OCI-LY3 (cell line): Measurements from ENCODE around the gene IRGM.
"Not testable (repeated sequence)": the region's sequence is repeated elsewhere in the genome, so short reads cannot be mapped to it uniquely, and the experiment has no call there.

Experiments
- H2AFZ ChIP-seq: fragments of 200-600, 300-600 bp; shearing (Covaris generic); 2 replicates; pipeline ENCODE4 v1.6.0; 2014; ENCODE audit warnings: antibody characterized with exemption, low read depth, low read length
- H3K27ac ChIP-seq: fragments of 200-600, 300-600 bp; sonication (generic); 2 replicates; pipeline ENCODE4 v1.5.1; 2014; ENCODE audit warnings: mild to moderate bottlenecking, low read length, moderate library complexity, mixed read lengths
- H3K27me3 ChIP-seq: fragments of 200-600, 300-600 bp; sonication (generic); 2 replicates; pipeline ENCODE4 v1.6.1; 2014; ENCODE audit warnings: low read depth, low read length, mixed read lengths
- H3K36me3 ChIP-seq: fragments of 200-600, 300-600 bp; sonication (generic); replicated peaks from 2 replicates; pipeline ENCODE3; 2014; ENCODE audit warnings: low read depth, low read length, mixed read lengths
- H3K4me1 ChIP-seq: fragments of 300-600, 200-600 bp; sonication (generic); 2 replicates; pipeline ENCODE4 v1.6.1; 2014; ENCODE audit warnings: low read length, mixed read lengths
- H3K4me2 ChIP-seq: fragments of 200-600, 300-600 bp; sonication (generic); 2 replicates; pipeline ENCODE4 v1.6.1; 2014; ENCODE audit warnings: low read length, mixed read lengths
- H3K4me3 ChIP-seq: fragments of 300-600, 200-600 bp; sonication (generic); 2 replicates; pipeline ENCODE4 v1.5.1; 2014; ENCODE audit warnings: antibody characterized with exemption, mild to moderate bottlenecking, low read length, moderate library complexity
- H3K79me2 ChIP-seq: fragments of 300-600, 200-600 bp; shearing (Covaris generic); 2 replicates; pipeline ENCODE4 v1.6.1; 2014; ENCODE audit warnings: mild to moderate bottlenecking, low read length, mixed read lengths
- H3K9ac ChIP-seq: fragments of 300-600, 200-600 bp; shearing (Covaris generic); 2 replicates; pipeline ENCODE4 v1.6.0; 2014; ENCODE audit warnings: mild to moderate bottlenecking, low read length, moderate library complexity
- H3K9me3 ChIP-seq: fragments of 200-600, 300-600 bp; shearing (Covaris generic); 2 replicates; pipeline ENCODE4 v1.6.1; 2014; ENCODE audit warnings: low read length, mixed read lengths; ENCODE audit not compliant: insufficient read depth
- H4K20me1 ChIP-seq: fragments of 200-600, 300-600 bp; sonication (generic); 2 replicates; pipeline ENCODE4 v1.6.1; 2016; ENCODE audit warnings: low read length, mixed read lengths; ENCODE audit not compliant: insufficient read depth
- EZH2phosphoT487 ChIP-seq: fragments of 200-600 bp; shearing (Covaris generic); IDR thresholded peaks from 2 replicates; pipeline ENCODE4 v1.6.1; 2018; ENCODE audit warnings: antibody characterized with exemption, mixed run types, low read depth
- TF ChIP-seq, protein P1 (sequence below): fragments of 200-600, 300-600 bp; sonication (generic); IDR thresholded peaks from 2 replicates; pipeline ENCODE4 v1.5.1; 2014; ENCODE audit warnings: antibody characterized with exemption, low read length, low read depth

IRGM gene

DNA sequence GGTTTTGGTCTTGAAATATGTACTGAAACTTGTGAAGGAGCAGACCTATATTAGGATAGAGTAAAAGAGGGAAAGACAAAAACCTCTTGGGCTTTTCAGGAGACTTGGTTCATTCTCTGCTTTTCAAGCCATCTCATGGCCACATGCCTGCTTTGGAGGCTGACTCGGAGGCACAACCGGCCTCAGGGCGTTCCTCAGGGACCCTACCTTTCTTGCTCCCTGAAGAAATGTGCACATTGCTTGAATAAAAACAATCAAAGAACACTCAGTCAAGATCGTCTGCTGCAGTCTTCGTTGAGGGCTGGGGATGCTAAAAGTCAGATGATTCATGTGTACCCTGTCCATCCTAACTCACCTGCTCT, 994 bp downstream of the IRGM start:
- TF ChIP-seq, protein P1, sequence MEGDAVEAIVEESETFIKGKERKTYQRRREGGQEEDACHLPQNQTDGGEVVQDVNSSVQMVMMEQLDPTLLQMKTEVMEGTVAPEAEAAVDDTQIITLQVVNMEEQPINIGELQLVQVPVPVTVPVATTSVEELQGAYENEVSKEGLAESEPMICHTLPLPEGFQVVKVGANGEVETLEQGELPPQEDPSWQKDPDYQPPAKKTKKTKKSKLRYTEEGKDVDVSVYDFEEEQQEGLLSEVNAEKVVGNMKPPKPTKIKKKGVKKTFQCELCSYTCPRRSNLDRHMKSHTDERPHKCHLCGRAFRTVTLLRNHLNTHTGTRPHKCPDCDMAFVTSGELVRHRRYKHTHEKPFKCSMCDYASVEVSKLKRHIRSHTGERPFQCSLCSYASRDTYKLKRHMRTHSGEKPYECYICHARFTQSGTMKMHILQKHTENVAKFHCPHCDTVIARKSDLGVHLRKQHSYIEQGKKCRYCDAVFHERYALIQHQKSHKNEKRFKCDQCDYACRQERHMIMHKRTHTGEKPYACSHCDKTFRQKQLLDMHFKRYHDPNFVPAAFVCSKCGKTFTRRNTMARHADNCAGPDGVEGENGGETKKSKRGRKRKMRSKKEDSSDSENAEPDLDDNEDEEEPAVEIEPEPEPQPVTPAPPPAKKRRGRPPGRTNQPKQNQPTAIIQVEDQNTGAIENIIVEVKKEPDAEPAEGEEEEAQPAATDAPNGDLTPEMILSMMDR = no peak
- TF ChIP-seq EZH2phosphoT487 = no peak
- H3K27me3 ChIP-seq = no peaks in the 10 kb centered on the region
- no peak overlapping the region for H2AFZ ChIP-seq
- peaks cover 3% of the 10 kb centered on the region; the same call in 1 of the 2 replicates for H3K4me1 ChIP-seq
- H3K36me3 ChIP-seq = no peaks in the 10 kb centered on the region
- H3K9me3 ChIP-seq = no peaks in the 10 kb centered on the region
- no peaks in the 10 kb centered on the region for H4K20me1 ChIP-seq
- no peak overlapping the region for H3K4me3 ChIP-seq
- H3K4me2 ChIP-seq = no peak overlapping the region
- no peaks in the 10 kb centered on the region for H3K79me2 ChIP-seq
- H3K27ac ChIP-seq = no peak overlapping the region
- no peak overlapping the region for H3K9ac ChIP-seq

DNA sequence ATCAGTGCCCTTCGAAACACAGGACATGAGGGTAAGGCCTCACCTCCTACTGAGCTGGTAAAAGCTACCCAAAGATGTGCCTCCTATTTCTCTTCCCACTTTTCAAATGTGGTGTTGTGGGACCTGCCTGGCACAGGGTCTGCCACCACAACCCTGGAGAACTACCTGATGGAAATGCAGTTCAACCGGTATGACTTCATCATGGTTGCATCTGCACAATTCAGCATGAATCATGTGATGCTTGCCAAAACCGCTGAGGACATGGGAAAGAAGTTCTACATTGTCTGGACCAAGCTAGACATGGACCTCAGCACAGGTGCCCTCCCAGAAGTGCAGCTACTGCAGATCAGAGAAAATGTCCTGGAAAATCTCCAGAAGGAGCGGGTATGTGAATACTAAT, 1.9 kb downstream of the IRGM start:
- no peak overlapping the region for H3K27ac ChIP-seq
- no peaks in the 10 kb centered on the region for H3K36me3 ChIP-seq
- H4K20me1 ChIP-seq = no peaks in the 10 kb centered on the region
- H3K9me3 ChIP-seq = no peaks in the 10 kb centered on the region
- no peak overlapping the region for H2AFZ ChIP-seq
- no peaks in the 10 kb centered on the region for H3K27me3 ChIP-seq
- H3K4me2 ChIP-seq = no peak overlapping the region
- peaks cover 4% of the 10 kb centered on the region; the same call in 1 of the 2 replicates for H3K4me1 ChIP-seq
- H3K4me3 ChIP-seq = no peak overlapping the region
- H3K9ac ChIP-seq = no peak overlapping the region
- H3K79me2 ChIP-seq = no peaks in the 10 kb centered on the region
- TF ChIP-seq, protein P1 = no peak
- no peak for TF ChIP-seq EZH2phosphoT487

DNA sequence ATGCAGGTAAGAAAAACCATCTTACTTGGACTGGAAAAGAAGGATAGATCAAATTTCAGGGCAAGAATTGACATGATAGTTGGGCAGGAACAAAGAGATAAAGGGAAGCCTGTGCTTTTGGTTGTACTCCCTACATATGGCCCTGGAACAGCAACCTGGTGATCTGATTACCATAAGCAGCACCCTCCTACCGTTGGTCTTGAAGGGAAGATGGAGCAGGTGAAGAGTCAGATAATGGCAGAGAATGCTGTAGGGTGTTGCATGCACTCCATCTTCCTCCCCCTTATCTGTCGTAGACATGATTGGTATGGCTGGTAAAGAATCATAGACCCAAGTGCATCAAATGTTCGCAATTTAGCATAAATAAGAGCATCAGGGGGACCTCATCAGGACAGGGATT, 4.7 kb downstream of the IRGM start:
- no peaks in the 10 kb centered on the region for H3K79me2 ChIP-seq
- H3K36me3 ChIP-seq = no peaks in the 10 kb centered on the region
- no peak overlapping the region for H3K27ac ChIP-seq
- H3K9ac ChIP-seq = no peak overlapping the region
- no peaks in the 10 kb centered on the region for H4K20me1 ChIP-seq
- peaks cover 12% of the 10 kb centered on the region; the same call in 1 of the 2 replicates for H3K4me1 ChIP-seq
- no peaks in the 10 kb centered on the region for H3K9me3 ChIP-seq
- H3K4me3 ChIP-seq = no peak overlapping the region
- TF ChIP-seq, protein P1 = no peak
- no peak for TF ChIP-seq EZH2phosphoT487
- H3K27me3 ChIP-seq = no peaks in the 10 kb centered on the region
- H2AFZ ChIP-seq = no peak overlapping the region
- H3K4me2 ChIP-seq = no peak overlapping the region

DNA sequence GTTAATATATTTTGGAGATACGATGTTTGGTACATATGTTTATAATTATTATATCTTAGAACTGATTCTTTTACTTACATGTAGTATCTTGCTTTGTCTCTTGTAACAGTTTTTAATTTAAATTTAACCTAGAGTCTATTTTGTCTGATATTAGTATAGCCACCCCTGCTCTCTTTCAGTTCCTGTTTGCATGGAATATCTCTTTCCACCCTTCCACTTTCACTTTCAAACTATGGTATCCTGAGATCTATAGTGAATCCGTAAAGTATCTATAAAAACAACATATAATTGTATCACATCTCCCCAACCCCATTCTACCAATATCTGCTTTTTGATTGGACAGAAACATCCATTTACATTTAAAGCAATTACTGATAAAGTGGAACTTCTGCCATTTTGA, 7.2 kb downstream of the IRGM start:
- H3K36me3 ChIP-seq = no peaks in the 10 kb centered on the region
- H3K79me2 ChIP-seq = no peaks in the 10 kb centered on the region
- no peak overlapping the region for H3K4me3 ChIP-seq
- H4K20me1 ChIP-seq = no peaks in the 10 kb centered on the region
- H2AFZ ChIP-seq = no peak overlapping the region
- TF ChIP-seq, protein P1 = no peak
- TF ChIP-seq EZH2phosphoT487 = no peak
- H3K4me2 ChIP-seq = peak overlapping the region; percentile 30; the same call in 1 of the 2 replicates
- H3K9ac ChIP-seq = no peak overlapping the region
- no peak overlapping the region for H3K27ac ChIP-seq
- peaks cover 9% of the 10 kb centered on the region; the same call in 1 of the 2 replicates for H3K4me1 ChIP-seq
- no peaks in the 10 kb centered on the region for H3K9me3 ChIP-seq
- no peaks in the 10 kb centered on the region for H3K27me3 ChIP-seq

DNA sequence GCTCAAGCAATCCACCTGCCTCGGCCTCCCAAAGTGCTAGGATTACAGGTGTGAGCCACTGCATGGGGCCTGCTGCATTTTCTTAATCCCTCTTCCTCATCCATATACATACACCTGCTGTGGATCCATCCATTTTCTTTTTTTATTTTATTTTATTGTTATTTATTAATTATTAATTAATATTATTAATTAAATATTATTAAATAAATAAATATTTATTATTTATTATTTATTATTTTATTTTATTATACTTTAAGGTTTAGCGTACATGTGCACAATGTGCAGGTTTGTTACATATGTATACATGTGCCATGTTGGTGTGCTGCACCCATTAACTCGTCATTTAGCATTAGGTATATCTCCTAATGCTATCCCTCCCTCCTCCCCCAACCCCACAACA, 10.4 kb downstream of the IRGM start:
- not testable (repeated sequence) for H3K4me2 ChIP-seq, H3K9ac ChIP-seq, H3K79me2 ChIP-seq, H3K36me3 ChIP-seq, H3K9me3 ChIP-seq, H2AFZ ChIP-seq, H3K27me3 ChIP-seq, H4K20me1 ChIP-seq, H3K4me1 ChIP-seq, H3K27ac ChIP-seq, H3K4me3 ChIP-seq
